HCT116 (cell line): Measurements from ENCODE around the gene RHNO1. TPM values are rescaled to one million over a fixed set of nuclear protein-coding genes. Genes with fewer than 3 reads are reported as not detected.

Source experiments
- ATAC-seq: fragments of 200-7000 bp; cut with Tn5 transposase; 2 replicates; pipeline ENCODE4 v1.9.1; 2020; ENCODE audit warnings: mild to moderate bottlenecking, moderate library complexity
- BruUV-seq: library from RNA; stranded (reverse); fragments of 400-500 nt; replicated peaks from 2 replicates; lab custom pipeline; 2021; lab: Mats Ljungman, UMichigan
- CTCF ChIA-PET: fragments of 300-600 bp; sonication (Branson Sonifier 250); formaldehyde crosslinking; loops from one replicate; lab custom pipeline; 2021; ENCODE audit warnings: antibody characterized with exemption; lab: Charles Lee
- POLR2A ChIA-PET: fragments of 300-600, 350-600 bp; sonication (Branson Sonifier 250); formaldehyde crosslinking; loops from one replicate; lab custom pipeline; 2021; ENCODE audit warnings: antibody characterized with exemption; lab: Charles Lee
- RAD21 ChIA-PET, 2 experiments: fragments of 300-600 bp; sonication (Branson Sonifier 250); formaldehyde crosslinking; loops; one replicate each; lab custom pipeline; 2023; ENCODE audit warnings: low total read pairs in 2 of 2; ENCODE audit not compliant: uncharacterized antibody in 2 of 2, unreplicated experiment in 2 of 2, low non-redundant PET in 1 of 2; lab: Charles Lee
- DNase-seq: peaks from one replicate; pipeline ENCODE4 v3.0.0-alpha.2; 2010; ENCODE audit warnings: low read depth, low spot score
- H2AFZ ChIP-seq: fragments of 200-600 bp; shearing (Covaris generic), sonication (generic); 2 replicates; pipeline ENCODE4 v1.6.1; 2017; ENCODE audit warnings: low read depth, mixed run types, mixed read lengths, antibody characterized with exemption, low read length; ENCODE audit not compliant: poor library complexity, severe bottlenecking
- H3K27ac ChIP-seq: 2 replicates; pipeline ENCODE4 v1.5.1; 2012; ENCODE audit warnings: low read depth, low read length
- H3K27me3 ChIP-seq: fragments of 200-600 bp; sonication (generic); 2 replicates; pipeline ENCODE4 v1.6.1; 2016; ENCODE audit warnings: mixed run types, low read length, mixed read lengths; ENCODE audit not compliant: insufficient read depth
- H3K36me3 ChIP-seq, 2 experiments: fragments of 200-500 bp in 1 of 2; fragments of 200-600 bp in 1 of 2; sonication (Bioruptor generic) in 1 of 2; sonication (generic) in 1 of 2; 2 replicates each; pipeline versions ENCODE4 v1.5.1 to v1.6.1; 2014 to 2016; ENCODE audit warnings: low read length in 2 of 2, inconsistent platforms in 1 of 2, mixed read lengths in 1 of 2, mixed run types in 1 of 2; ENCODE audit not compliant: insufficient read depth in 2 of 2, control insufficient read depth in 1 of 2
- H3K4me1 ChIP-seq, 2 experiments: fragments of 200-600 bp in 1 of 2; sonication (generic) in 1 of 2; 2 replicates each; pipeline versions ENCODE4 v1.5.1 to v1.6.1; 2012 to 2017; ENCODE audit warnings: low read length in 2 of 2, inconsistent platforms in 1 of 2, mild to moderate bottlenecking in 1 of 2, mixed read lengths in 1 of 2, mixed run types in 1 of 2, moderate library complexity in 1 of 2; ENCODE audit not compliant: insufficient read depth in 2 of 2, control insufficient read depth in 1 of 2
- H3K4me2 ChIP-seq: fragments of 200-600 bp; sonication (generic); 2 replicates; pipeline ENCODE4 v1.6.1; 2017; ENCODE audit warnings: mixed run types, low read length, mixed read lengths
- H3K4me3 ChIP-seq, 2 experiments: fragments of 200-600 bp in 1 of 2; sonication (generic) in 1 of 2; replicated peaks in 1 of 2; 2 replicates each; pipeline ENCODE4 v1.5.1; 2011 to 2016; ENCODE audit warnings: low read length in 2 of 2, control low read depth in 1 of 2, low read depth in 1 of 2, mild to moderate bottlenecking in 1 of 2, mixed read lengths in 1 of 2, mixed run types in 1 of 2
- H3K79me2 ChIP-seq: fragments of 200-600 bp; sonication (generic); 2 replicates; pipeline ENCODE4 v1.6.1; 2017; ENCODE audit warnings: mild to moderate bottlenecking, mixed run types, low read length, moderate library complexity, mixed read lengths; ENCODE audit not compliant: insufficient read depth
- H3K9ac ChIP-seq: fragments of 200-600 bp; sonication (generic); 2 replicates; pipeline ENCODE4 v1.6.1; 2016; ENCODE audit warnings: low read length, mixed read lengths
- H3K9me2 ChIP-seq: fragments of 200-600 bp; sonication (generic), shearing (Covaris generic); 2 replicates; pipeline ENCODE4 v1.6.1; 2017; ENCODE audit warnings: mixed run types, mild to moderate bottlenecking, moderate library complexity; ENCODE audit not compliant: insufficient read depth
- H3K9me3 ChIP-seq, 2 experiments: fragments of 200-500 bp in 1 of 2; fragments of 200-600 bp in 1 of 2; sonication (Bioruptor generic) in 1 of 2; sonication (generic) in 1 of 2; 2 replicates each; pipeline ENCODE4 v1.6.1; 2014 to 2017; ENCODE audit warnings: low read length in 2 of 2, mixed read lengths in 2 of 2, inconsistent platforms in 1 of 2, low read depth in 1 of 2, mild to moderate bottlenecking in 1 of 2, mixed run types in 1 of 2, moderate library complexity in 1 of 2; ENCODE audit not compliant: control insufficient read depth in 1 of 2, insufficient read depth in 1 of 2
- H4K20me1 ChIP-seq: fragments of 200-600 bp; sonication (generic), shearing (Covaris generic); 2 replicates; pipeline ENCODE4 v1.6.1; 2017; ENCODE audit warnings: mixed run types, mild to moderate bottlenecking, moderate library complexity; ENCODE audit not compliant: insufficient read depth
- CBX3 ChIP-seq: IDR thresholded peaks from 2 replicates; pipeline ENCODE4 v1.6.1; 2012; ENCODE audit warnings: low read depth
- CEBPB ChIP-seq: IDR thresholded peaks from 2 replicates; pipeline ENCODE4 v1.6.1; 2012; ENCODE audit warnings: low read depth
- FOSL1 ChIP-seq: IDR thresholded peaks from 2 replicates; pipeline ENCODE4 v1.6.1; 2012; ENCODE audit warnings: low read depth
- POLR2AphosphoS5 ChIP-seq: IDR thresholded peaks from 2 replicates; pipeline ENCODE4 v1.6.1; 2011; ENCODE audit warnings: mild to moderate bottlenecking, low read depth, low read length, moderate library complexity
- REST ChIP-seq: IDR thresholded peaks from 2 replicates; pipeline ENCODE4 v1.6.1; 2012; ENCODE audit warnings: low read depth
- SRF ChIP-seq: IDR thresholded peaks from 2 replicates; pipeline ENCODE4 v1.6.1; 2012; ENCODE audit warnings: low read depth
- TCF7L2 ChIP-seq: IDR thresholded peaks from 2 replicates; pipeline ENCODE4 v1.7.0; 2011; ENCODE audit warnings: borderline replicate concordance, inconsistent platforms; ENCODE audit not compliant: insufficient read depth, insufficient read length; ENCODE audit errors: extremely low read depth
- ZFX ChIP-seq: fragments of 450-650 bp; IDR thresholded peaks from 2 replicates; pipeline ENCODE4 v1.6.1; 2017
- intact Hi-C: fragments of 100-400 bp; cut with micrococcal nuclease; formaldehyde crosslinking; loops from 2 replicates; pipeline ENCODE4 v1.10.0; 2022
- total RNA-seq: library from RNA; stranded (reverse); gene quantifications from one replicate; pipeline ENCODE4 v1.2.1, GENCODE V29; 2021; ENCODE audit not compliant: unreplicated experiment
- TF ChIP-seq, protein P1 (sequence below): IDR thresholded peaks from 2 replicates; pipeline ENCODE4 v1.6.1; 2012
- TF ChIP-seq, protein P2 (sequence below), 3 experiments: fragments of 200-600 bp in 1 of 3; sonication (generic) in 1 of 3; IDR thresholded peaks in 2 of 3; conservative IDR thresholded peaks in 1 of 3; 2 replicates each; pipeline ENCODE4 v1.5.1; 2012 to 2017; ENCODE audit warnings: low read depth in 2 of 3, low read length in 2 of 3, antibody characterized with exemption in 1 of 3, borderline replicate concordance in 1 of 3, control low read depth in 1 of 3, mild to moderate bottlenecking in 1 of 3, mixed read lengths in 1 of 3, mixed run types in 1 of 3, moderate library complexity in 1 of 3; ENCODE audit not compliant: insufficient read depth in 1 of 3
- TF ChIP-seq, protein P3 (sequence below): IDR thresholded peaks from 2 replicates; pipeline ENCODE4 v1.6.1; 2012

Gene RHNO1
- total RNA-seq, 1 experiment from 2014 or later = 29.7 TPM

DNA sequence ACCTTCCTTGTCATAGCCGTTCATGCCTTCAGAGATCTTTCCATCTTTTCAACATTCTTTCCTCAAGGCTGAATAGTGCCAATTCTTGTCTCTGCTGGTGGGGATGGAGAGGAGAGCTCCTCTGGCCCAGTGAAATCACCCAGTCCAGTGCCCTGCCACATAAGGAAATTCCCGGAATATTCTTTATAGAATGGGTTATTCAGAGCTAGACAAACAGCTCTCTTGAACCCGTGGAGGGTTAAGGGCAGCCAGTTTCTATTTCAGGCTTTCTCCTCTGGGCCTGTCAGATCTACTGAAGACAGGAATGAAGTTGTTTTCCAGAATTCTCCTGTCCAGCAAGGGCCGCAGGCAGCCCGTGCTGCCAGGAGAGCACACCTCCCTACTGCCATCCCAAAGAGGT is 34.1 kb upstream of the RHNO1 start:
- Histone ChIP-seq H3K27me3 (no peaks in the 10 kb centered on the region), H4K20me1 (no peaks in the 10 kb centered on the region), H3K79me2 (no peaks in the 10 kb centered on the region), H3K9ac (no peak overlapping the region), H3K4me3 (no peak overlapping the region), H2AFZ (no peak overlapping the region), H3K36me3 (peaks cover 3 to 4% of the 10 kb centered on the region in 2 experiments; a peak in 1 of 4 replicates), H3K27ac (no peak overlapping the region), H3K9me3 (no peaks in the 10 kb centered on the region), H3K4me1 (no peaks in the 10 kb centered on the region), H3K9me2 (no peaks in the 10 kb centered on the region), H3K4me2 (no peak overlapping the region)
- CTCF ChIA-PET = no interaction called here
- RAD21 ChIA-PET = no interaction called here
- POLR2A ChIA-PET = no interaction called here
- DNase-seq (no peak), ATAC-seq (no peak)
- intact Hi-C loops = no loop called here
- BruUV-seq = no TSS peak
- TF ChIP-seq TCF7L2 = no peak
- no peak for TF ChIP-seq POLR2AphosphoS5
- TF ChIP-seq, protein P1, sequence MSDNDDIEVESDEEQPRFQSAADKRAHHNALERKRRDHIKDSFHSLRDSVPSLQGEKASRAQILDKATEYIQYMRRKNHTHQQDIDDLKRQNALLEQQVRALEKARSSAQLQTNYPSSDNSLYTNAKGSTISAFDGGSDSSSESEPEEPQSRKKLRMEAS = no peak
- TF ChIP-seq CEBPB = no peak
- TF ChIP-seq, protein P2, sequence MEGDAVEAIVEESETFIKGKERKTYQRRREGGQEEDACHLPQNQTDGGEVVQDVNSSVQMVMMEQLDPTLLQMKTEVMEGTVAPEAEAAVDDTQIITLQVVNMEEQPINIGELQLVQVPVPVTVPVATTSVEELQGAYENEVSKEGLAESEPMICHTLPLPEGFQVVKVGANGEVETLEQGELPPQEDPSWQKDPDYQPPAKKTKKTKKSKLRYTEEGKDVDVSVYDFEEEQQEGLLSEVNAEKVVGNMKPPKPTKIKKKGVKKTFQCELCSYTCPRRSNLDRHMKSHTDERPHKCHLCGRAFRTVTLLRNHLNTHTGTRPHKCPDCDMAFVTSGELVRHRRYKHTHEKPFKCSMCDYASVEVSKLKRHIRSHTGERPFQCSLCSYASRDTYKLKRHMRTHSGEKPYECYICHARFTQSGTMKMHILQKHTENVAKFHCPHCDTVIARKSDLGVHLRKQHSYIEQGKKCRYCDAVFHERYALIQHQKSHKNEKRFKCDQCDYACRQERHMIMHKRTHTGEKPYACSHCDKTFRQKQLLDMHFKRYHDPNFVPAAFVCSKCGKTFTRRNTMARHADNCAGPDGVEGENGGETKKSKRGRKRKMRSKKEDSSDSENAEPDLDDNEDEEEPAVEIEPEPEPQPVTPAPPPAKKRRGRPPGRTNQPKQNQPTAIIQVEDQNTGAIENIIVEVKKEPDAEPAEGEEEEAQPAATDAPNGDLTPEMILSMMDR (IDR thresholded peaks at IDR 0.05 in 2 of 3, conservative IDR thresholded peaks at IDR 0.05 in 1 of 3; ENCODE audit: borderline replicate concordance in 1 of 3, insufficient read depth in 1 of 3, low read depth in 2 of 3, low read length in 2 of 3) = no peak
- no peak for TF ChIP-seq FOSL1
- TF ChIP-seq CBX3 = no peak
- no peak for TF ChIP-seq SRF
- TF ChIP-seq, protein P3, sequence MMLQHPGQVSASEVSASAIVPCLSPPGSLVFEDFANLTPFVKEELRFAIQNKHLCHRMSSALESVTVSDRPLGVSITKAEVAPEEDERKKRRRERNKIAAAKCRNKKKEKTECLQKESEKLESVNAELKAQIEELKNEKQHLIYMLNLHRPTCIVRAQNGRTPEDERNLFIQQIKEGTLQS = no peak
- no peak for TF ChIP-seq ZFX
- no peak for TF ChIP-seq REST
